ENCODE measurements around the gene DUSP15. TPM values are rescaled to one million over a fixed set of nuclear protein-coding genes. Genes with fewer than 3 reads are reported as not detected.

DUSP15 gene
- total RNA-seq, 2 donors from 2014 or later, result 3.8 to 7.2 TPM

GRCh38 chr20:31827059-31827458 lies 43.3 kb downstream of the DUSP15 start:
- WGBS, 2 experiments (ENCODE audit: insufficient coverage in 1 of 2, insufficient read length in 1 of 2), result 83 to 91% methylated on average over 2 of the region's 2 CpGs
- no peak for DNase-seq
- no peaks in the 10 kb centered on the region for H3K36me3 Mint-ChIP-seq (ENCODE audit: low read depth)
- TF ChIP-seq CTCF (conservative IDR thresholded peaks at IDR 0.05), result no peak
- H3K9me3 Mint-ChIP-seq, result no peaks in the 10 kb centered on the region
- H3K27ac ChIP-seq (ENCODE audit: low read depth, low read length), result no peak overlapping the region
- H3K4me1 Mint-ChIP-seq, result peaks cover 3% of the 10 kb centered on the region
- H3K9me3 ChIP-seq (ENCODE audit: control insufficient read depth, low read length), result no peaks in the 10 kb centered on the region
- peaks cover 3% of the 10 kb centered on the region for H3K4me1 ChIP-seq (ENCODE audit: control insufficient read depth, insufficient read depth, low read length)
- no peak overlapping the region for H3K4me3 ChIP-seq (ENCODE audit: low read length)
- H3K27me3 Mint-ChIP-seq (ENCODE audit: insufficient read depth), result no peaks in the 10 kb centered on the region
- no peak overlapping the region for H3K9ac ChIP-seq (ENCODE audit: extremely low read depth, low read length, poor library complexity, severe bottlenecking)
- no peak overlapping the region for H3K27ac Mint-ChIP-seq
- no peak overlapping the region for H3K4me3 Mint-ChIP-seq
- no peaks in the 10 kb centered on the region for H3K27me3 ChIP-seq (ENCODE audit: control insufficient read depth, insufficient read depth, low read length, poor library complexity, severe bottlenecking)
- H3K36me3 ChIP-seq (ENCODE audit: control insufficient read depth, insufficient read depth, low read length), result no peaks in the 10 kb centered on the region

GRCh38 chr20:31826074-31826473 lies 44.3 kb downstream of the DUSP15 start:
- H3K4me1 ChIP-seq (ENCODE audit: control insufficient read depth, insufficient read depth, low read length), result peaks cover 3% of the 10 kb centered on the region
- TF ChIP-seq CTCF (conservative IDR thresholded peaks at IDR 0.05), result no peak
- H3K9ac ChIP-seq (ENCODE audit: extremely low read depth, low read length, poor library complexity, severe bottlenecking), result no peak overlapping the region
- no peaks in the 10 kb centered on the region for H3K9me3 ChIP-seq (ENCODE audit: control insufficient read depth, low read length)
- H3K36me3 ChIP-seq (ENCODE audit: control insufficient read depth, insufficient read depth, low read length), result no peaks in the 10 kb centered on the region
- H3K27ac ChIP-seq (ENCODE audit: low read depth, low read length), result no peak overlapping the region
- peaks cover 3% of the 10 kb centered on the region for H3K4me1 Mint-ChIP-seq
- no peak overlapping the region for H3K27ac Mint-ChIP-seq
- H3K4me3 Mint-ChIP-seq, result no peak overlapping the region
- H3K9me3 Mint-ChIP-seq, result no peaks in the 10 kb centered on the region
- H3K27me3 ChIP-seq (ENCODE audit: control insufficient read depth, insufficient read depth, low read length, poor library complexity, severe bottlenecking), result no peaks in the 10 kb centered on the region
- no peaks in the 10 kb centered on the region for H3K36me3 Mint-ChIP-seq (ENCODE audit: low read depth)
- H3K4me3 ChIP-seq (ENCODE audit: low read length), result no peak overlapping the region
- WGBS, 2 experiments (ENCODE audit: insufficient coverage in 1 of 2, insufficient read length in 1 of 2), result 86 to 98% methylated on average over 5 of the region's 5 CpGs
- peaks cover 3% of the 10 kb centered on the region for H3K27me3 Mint-ChIP-seq (ENCODE audit: insufficient read depth)
- DNase-seq, result no peak

- Mint-ChIP-seq H3K4me1 (peaks cover 5% of the 10 kb centered on the region), H3K36me3 (ENCODE audit: low read depth) (no peaks in the 10 kb centered on the region), H3K9me3 (no peaks in the 10 kb centered on the region), H3K4me3 (no peak overlapping the region), H3K27me3 (ENCODE audit: insufficient read depth) (peaks cover 3% of the 10 kb centered on the region), H3K27ac (no peak overlapping the region)
- H3K9ac ChIP-seq (ENCODE audit: extremely low read depth, low read length, poor library complexity, severe bottlenecking), result no peak overlapping the region
- 90 to 96% methylated on average over 13 to 14 of the region's 14 CpGs for WGBS, 2 experiments (ENCODE audit: insufficient coverage in 1 of 2, insufficient read length in 1 of 2)
- H3K9me3 ChIP-seq (ENCODE audit: control insufficient read depth, low read length), result no peaks in the 10 kb centered on the region
- no peak overlapping the region for H3K27ac ChIP-seq (ENCODE audit: low read depth, low read length)
- no peak overlapping the region for H3K4me3 ChIP-seq (ENCODE audit: low read length)
- TF ChIP-seq CTCF (conservative IDR thresholded peaks at IDR 0.05), result no peak
- peaks cover 10% of the 10 kb centered on the region for H3K4me1 ChIP-seq (ENCODE audit: control insufficient read depth, insufficient read depth, low read length)
- no peaks in the 10 kb centered on the region for H3K36me3 ChIP-seq (ENCODE audit: control insufficient read depth, insufficient read depth, low read length)
- H3K27me3 ChIP-seq (ENCODE audit: control insufficient read depth, insufficient read depth, low read length, poor library complexity, severe bottlenecking), result no peaks in the 10 kb centered on the region
- DNase-seq, result no peak
These were observed 45.6 kb downstream of the DUSP15 start for GRCh38 chr20:31824554-31825313.

All from endodermal cell (in vitro differentiated cells).